GM23338 (cell line): ENCODE data around the gene SLX9. TPM values are rescaled to one million over a fixed set of nuclear protein-coding genes. Genes with fewer than 3 reads are reported as not detected.

ENCODE experiments used
- ATAC-seq: fragments of 200-7000 bp; cut with Tn5 transposase; 3 replicates; pipeline ENCODE4 v1.9.1; 2020
- DNase-seq: peaks from one replicate; pipeline ENCODE4 v3.0.0-alpha.2; 2015; ENCODE audit warnings: low spot score
- H2AFZ ChIP-seq: fragments of 200-600 bp; sonication (generic); 2 replicates; pipeline ENCODE4 v1.8.0; 2016; ENCODE audit warnings: antibody characterized with exemption, mild to moderate bottlenecking, moderate library complexity
- H3F3A ChIP-seq: fragments of 200-600 bp; sonication (generic); replicated peaks from 2 replicates; pipeline ENCODE4 v1.8.0; 2017; ENCODE audit warnings: antibody characterized with exemption, mixed run types, low read depth
- H3K27ac ChIP-seq: fragments of 200-600 bp; sonication (generic); 2 replicates; pipeline ENCODE4 v1.6.1; 2016; ENCODE audit warnings: low read depth
- H3K27me3 ChIP-seq: fragments of 200-600 bp; sonication (generic); 2 replicates; pipeline ENCODE4 v1.8.0; 2016; ENCODE audit warnings: mild to moderate bottlenecking, mixed run types, moderate library complexity; ENCODE audit not compliant: insufficient read depth
- H3K36me3 ChIP-seq: fragments of 200-600 bp; sonication (generic); 2 replicates; pipeline ENCODE4 v1.8.0; 2016; ENCODE audit warnings: mild to moderate bottlenecking; ENCODE audit not compliant: insufficient read depth
- H3K4me1 ChIP-seq: fragments of 200-600 bp; sonication (generic); 2 replicates; pipeline ENCODE4 v1.8.0; 2016; ENCODE audit warnings: mild to moderate bottlenecking, moderate library complexity; ENCODE audit not compliant: insufficient read depth
- H3K4me2 ChIP-seq: fragments of 200-600 bp; sonication (generic); 2 replicates; pipeline ENCODE4 v1.7.1; 2017; ENCODE audit warnings: mixed run types
- H3K4me3 ChIP-seq: fragments of 200-600 bp; sonication (generic); 2 replicates; pipeline ENCODE4 v1.6.1; 2016; ENCODE audit warnings: mixed run types
- H3K79me2 ChIP-seq: fragments of 200-600 bp; sonication (generic); replicated peaks from 2 replicates; pipeline ENCODE4 v1.8.0; 2017; ENCODE audit warnings: mild to moderate bottlenecking; ENCODE audit not compliant: insufficient read depth
- H3K9me2 ChIP-seq: fragments of 200-600 bp; sonication (generic); 2 replicates; pipeline ENCODE4 v1.8.0; 2017; ENCODE audit not compliant: insufficient read depth
- H4K20me1 ChIP-seq: fragments of 200-600 bp; sonication (generic); replicated peaks from 2 replicates; pipeline ENCODE4 v1.8.0; 2017; ENCODE audit warnings: mild to moderate bottlenecking; ENCODE audit not compliant: insufficient read depth
- H3K27ac Mint-ChIP-seq: 2 replicates; pipeline ENCODE4 v1.8.0; 2020; ENCODE audit warnings: inconsistent platforms, mild to moderate bottlenecking, moderate library complexity, mixed read lengths
- H3K27me3 Mint-ChIP-seq: 3 replicates; pipeline ENCODE4 v1.8.0; 2022; ENCODE audit warnings: low read depth, mild to moderate bottlenecking, moderate library complexity, mixed read lengths, inconsistent platforms; ENCODE audit not compliant: insufficient read depth, poor library complexity
- H3K36me3 Mint-ChIP-seq: 3 replicates; pipeline ENCODE4 v1.8.0; 2021; ENCODE audit warnings: low read depth, mild to moderate bottlenecking, inconsistent platforms, moderate library complexity, mixed read lengths
- H3K4me1 Mint-ChIP-seq: 3 replicates; pipeline ENCODE4 v1.8.0; 2020; ENCODE audit warnings: mild to moderate bottlenecking, inconsistent platforms, mixed read lengths
- H3K4me3 Mint-ChIP-seq: 3 replicates; pipeline ENCODE4 v1.8.0; 2021; ENCODE audit warnings: moderate library complexity, mild to moderate bottlenecking, inconsistent platforms, mixed read lengths
- H3K9me3 Mint-ChIP-seq: 3 replicates; pipeline ENCODE4 v1.8.0; 2020; ENCODE audit warnings: moderate library complexity, mild to moderate bottlenecking, inconsistent platforms, mixed read lengths
- CREB1 ChIP-seq: fragments of 250-450 bp; sonication (Bioruptor Pico); IDR thresholded peaks from 2 replicates; pipeline ENCODE4 v1.5.0; 2020; ENCODE audit warnings: low read depth, mild to moderate bottlenecking, moderate library complexity
- ETS1 ChIP-seq: IDR thresholded peaks from 2 replicates; pipeline ENCODE4 v1.6.1; 2016; ENCODE audit warnings: antibody characterized with exemption
- EZH2 ChIP-seq: fragments of 200-600 bp; sonication (generic); IDR thresholded peaks from one replicate; pipeline ENCODE4 v1.8.0; 2017; ENCODE audit warnings: antibody characterized with exemption, mild to moderate bottlenecking, low read depth; ENCODE audit not compliant: unreplicated experiment
- EZH2phosphoT487 ChIP-seq: fragments of 200-600 bp; sonication (generic); IDR thresholded peaks from one replicate; pipeline ENCODE4 v1.8.1; 2018; ENCODE audit warnings: antibody characterized with exemption; ENCODE audit not compliant: unreplicated experiment
- JUNB ChIP-seq: IDR thresholded peaks from one replicate; pipeline ENCODE4 v1.6.1; 2016; ENCODE audit warnings: antibody characterized with exemption; ENCODE audit not compliant: unreplicated experiment
- NANOG ChIP-seq: IDR thresholded peaks from 2 replicates; pipeline ENCODE4 v1.6.1; 2016; ENCODE audit warnings: antibody characterized with exemption, borderline replicate concordance
- POLR2AphosphoS5 ChIP-seq: IDR thresholded peaks from 2 replicates; pipeline ENCODE4 v1.6.1; 2016; ENCODE audit warnings: antibody characterized with exemption, low read depth
- STAT1 ChIP-seq: IDR thresholded peaks from one replicate; pipeline ENCODE4 v1.6.1; 2016; ENCODE audit warnings: antibody characterized with exemption; ENCODE audit not compliant: unreplicated experiment
- ZNF114 ChIP-seq: fragments of 250-450 bp; sonication (Bioruptor Pico); IDR thresholded peaks from 2 replicates; pipeline ENCODE4 v1.5.0; 2020; ENCODE audit warnings: mild to moderate bottlenecking, moderate library complexity
- ZNF331 ChIP-seq: fragments of 250-450 bp; sonication (Bioruptor Pico); IDR thresholded peaks from 2 replicates; pipeline ENCODE4 v1.5.0; 2020; ENCODE audit warnings: low read depth, mild to moderate bottlenecking, moderate library complexity
- ZNF462 ChIP-seq: fragments of 250-450 bp; sonication (Bioruptor Pico); IDR thresholded peaks from 2 replicates; pipeline ENCODE4 v1.5.0; 2020; ENCODE audit warnings: mild to moderate bottlenecking, moderate library complexity
- polyA plus RNA-seq: library from polyadenylated mRNA; unstranded; fragments of >200 nt; fragmentation: Nextera tagmentation; extraction: Ambion mirVana; gene quantifications from 2 replicates; pipeline ENCODE4 v1.2.1, GENCODE V29; 2016
- total RNA-seq: library from RNA; depleted of rRNA; stranded (reverse); fragments of >200 nt; shearing (Covaris generic); gene quantifications from 2 replicates; pipeline ENCODE4 v1.2.3, GENCODE V29; 2014
- TF ChIP-seq, protein P1 (sequence below): IDR thresholded peaks from one replicate; pipeline ENCODE4 v1.6.1; 2018; ENCODE audit warnings: antibody characterized with exemption; ENCODE audit not compliant: unreplicated experiment
- TF ChIP-seq, protein P2 (sequence below), 2 experiments: fragments of 200-600 bp in 1 of 2; sonication (generic) in 1 of 2; conservative IDR thresholded peaks; 2 replicates each; pipeline versions ENCODE4 v1.5.1 to v1.6.1; 2016 to 2017; ENCODE audit warnings: antibody characterized with exemption in 2 of 2, low read depth in 2 of 2, mild to moderate bottlenecking in 2 of 2, moderate library complexity in 1 of 2

Gene SLX9
- total and polyA plus RNA-seq, 2 experiments from 2014 or later, result 41.5 to 46.9 TPM

DNA sequence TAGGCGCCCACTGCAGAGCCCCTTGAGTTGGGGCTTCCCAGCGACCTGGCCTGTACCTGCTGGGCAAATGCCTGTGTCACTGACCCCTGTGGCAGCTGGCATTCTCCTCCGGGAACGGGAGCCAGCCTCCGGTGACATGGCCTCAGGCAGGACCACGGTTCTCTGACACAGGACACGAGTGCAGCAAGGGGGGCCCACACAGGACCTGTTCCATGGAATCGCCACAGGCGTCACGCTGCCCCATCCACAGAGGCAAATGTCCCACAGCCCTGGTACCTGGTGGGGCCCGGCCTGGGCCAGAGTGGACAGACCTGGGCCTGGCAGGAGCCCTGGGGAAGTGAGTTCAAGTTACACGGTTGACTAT, 21.7 kb upstream of the SLX9 start:
- Mint-ChIP-seq H3K27me3 (peaks cover 70% of the 10 kb centered on the region), H3K4me3 (no peak overlapping the region), H3K27ac (no peak overlapping the region), H3K36me3 (no peaks in the 10 kb centered on the region), H3K4me1 (peaks cover 12% of the 10 kb centered on the region), H3K9me3 (no peaks in the 10 kb centered on the region; the same call in 2 of the 3 replicates)
- no peaks in the 10 kb centered on the region for H3K36me3 ChIP-seq
- peaks cover 6% of the 10 kb centered on the region; the same call in 1 of the 2 replicates for H3K4me1 ChIP-seq
- H3K4me3 ChIP-seq, result no peak overlapping the region
- H3K79me2 ChIP-seq, result no peaks in the 10 kb centered on the region
- DNase-seq (no peak), ATAC-seq (no peak)
- H3K27me3 ChIP-seq, result peaks cover 61% of the 10 kb centered on the region
- H3K4me2 ChIP-seq, result no peak overlapping the region; the same call in 1 of the 2 replicates
- no peaks in the 10 kb centered on the region for H3F3A ChIP-seq
- TF ChIP-seq CREB1 (CRISPR knock-in tag) (no peak), EZH2phosphoT487 (no peak), POLR2AphosphoS5 (no peak), JUNB (no peak), ZNF462 (CRISPR knock-in tag) (no peak), EZH2 (no peak), NANOG (no peak), ZNF114 (no peak), ZNF331 (CRISPR knock-in tag) (no peak), STAT1 (no peak), ETS1 (no peak)
- TF ChIP-seq, protein P1, sequence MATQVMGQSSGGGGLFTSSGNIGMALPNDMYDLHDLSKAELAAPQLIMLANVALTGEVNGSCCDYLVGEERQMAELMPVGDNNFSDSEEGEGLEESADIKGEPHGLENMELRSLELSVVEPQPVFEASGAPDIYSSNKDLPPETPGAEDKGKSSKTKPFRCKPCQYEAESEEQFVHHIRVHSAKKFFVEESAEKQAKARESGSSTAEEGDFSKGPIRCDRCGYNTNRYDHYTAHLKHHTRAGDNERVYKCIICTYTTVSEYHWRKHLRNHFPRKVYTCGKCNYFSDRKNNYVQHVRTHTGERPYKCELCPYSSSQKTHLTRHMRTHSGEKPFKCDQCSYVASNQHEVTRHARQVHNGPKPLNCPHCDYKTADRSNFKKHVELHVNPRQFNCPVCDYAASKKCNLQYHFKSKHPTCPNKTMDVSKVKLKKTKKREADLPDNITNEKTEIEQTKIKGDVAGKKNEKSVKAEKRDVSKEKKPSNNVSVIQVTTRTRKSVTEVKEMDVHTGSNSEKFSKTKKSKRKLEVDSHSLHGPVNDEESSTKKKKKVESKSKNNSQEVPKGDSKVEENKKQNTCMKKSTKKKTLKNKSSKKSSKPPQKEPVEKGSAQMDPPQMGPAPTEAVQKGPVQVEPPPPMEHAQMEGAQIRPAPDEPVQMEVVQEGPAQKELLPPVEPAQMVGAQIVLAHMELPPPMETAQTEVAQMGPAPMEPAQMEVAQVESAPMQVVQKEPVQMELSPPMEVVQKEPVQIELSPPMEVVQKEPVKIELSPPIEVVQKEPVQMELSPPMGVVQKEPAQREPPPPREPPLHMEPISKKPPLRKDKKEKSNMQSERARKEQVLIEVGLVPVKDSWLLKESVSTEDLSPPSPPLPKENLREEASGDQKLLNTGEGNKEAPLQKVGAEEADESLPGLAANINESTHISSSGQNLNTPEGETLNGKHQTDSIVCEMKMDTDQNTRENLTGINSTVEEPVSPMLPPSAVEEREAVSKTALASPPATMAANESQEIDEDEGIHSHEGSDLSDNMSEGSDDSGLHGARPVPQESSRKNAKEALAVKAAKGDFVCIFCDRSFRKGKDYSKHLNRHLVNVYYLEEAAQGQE, result no peak
- TF ChIP-seq, protein P2, sequence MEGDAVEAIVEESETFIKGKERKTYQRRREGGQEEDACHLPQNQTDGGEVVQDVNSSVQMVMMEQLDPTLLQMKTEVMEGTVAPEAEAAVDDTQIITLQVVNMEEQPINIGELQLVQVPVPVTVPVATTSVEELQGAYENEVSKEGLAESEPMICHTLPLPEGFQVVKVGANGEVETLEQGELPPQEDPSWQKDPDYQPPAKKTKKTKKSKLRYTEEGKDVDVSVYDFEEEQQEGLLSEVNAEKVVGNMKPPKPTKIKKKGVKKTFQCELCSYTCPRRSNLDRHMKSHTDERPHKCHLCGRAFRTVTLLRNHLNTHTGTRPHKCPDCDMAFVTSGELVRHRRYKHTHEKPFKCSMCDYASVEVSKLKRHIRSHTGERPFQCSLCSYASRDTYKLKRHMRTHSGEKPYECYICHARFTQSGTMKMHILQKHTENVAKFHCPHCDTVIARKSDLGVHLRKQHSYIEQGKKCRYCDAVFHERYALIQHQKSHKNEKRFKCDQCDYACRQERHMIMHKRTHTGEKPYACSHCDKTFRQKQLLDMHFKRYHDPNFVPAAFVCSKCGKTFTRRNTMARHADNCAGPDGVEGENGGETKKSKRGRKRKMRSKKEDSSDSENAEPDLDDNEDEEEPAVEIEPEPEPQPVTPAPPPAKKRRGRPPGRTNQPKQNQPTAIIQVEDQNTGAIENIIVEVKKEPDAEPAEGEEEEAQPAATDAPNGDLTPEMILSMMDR (conservative IDR thresholded peaks at IDR 0.05; ENCODE audit: low read depth in 2 of 2), result no peak
- H3K27ac ChIP-seq, result no peak overlapping the region
- no peaks in the 10 kb centered on the region for H4K20me1 ChIP-seq
- no peaks in the 10 kb centered on the region for H3K9me2 ChIP-seq
- H2AFZ ChIP-seq, result no peak overlapping the region
